Activated CD4-positive, alpha-beta T cell treated with anti-CD3 and anti-CD28 coated beads, Interleukin-2, amount 50 U/mL, for 48 hours (primary cell): ENCODE data around the gene TUBB3.
"Not testable (repeated sequence)": the region's sequence is repeated elsewhere in the genome, so short reads cannot be mapped to it uniquely, and the experiment has no call there.

Experiments used
- DNase-seq, 2 experiments: peaks; one replicate each; pipeline ENCODE4 v3.0.0-alpha.2; 2020

The TUBB3 gene

DNA sequence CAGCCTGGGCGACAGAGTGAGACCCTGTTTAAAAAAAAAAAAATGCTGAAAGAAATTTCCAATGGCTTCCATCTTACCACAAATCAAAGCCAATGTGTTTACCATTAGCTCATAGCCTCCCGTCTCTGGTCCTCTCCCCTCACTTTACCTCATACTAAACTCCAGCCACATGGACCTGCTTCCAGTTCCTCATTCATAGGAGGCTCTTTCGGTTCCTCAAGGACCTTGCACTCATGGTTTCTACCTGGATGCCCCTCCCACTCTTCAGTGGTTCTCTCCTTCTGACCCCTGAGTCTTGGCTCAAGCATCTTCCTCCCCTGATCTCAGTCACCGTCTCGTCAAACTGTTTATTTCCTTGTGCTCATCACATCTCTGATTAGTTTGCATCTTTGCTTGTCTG, 21.6 kb downstream of the TUBB3 start:
- DNase-seq: no peak

DNA sequence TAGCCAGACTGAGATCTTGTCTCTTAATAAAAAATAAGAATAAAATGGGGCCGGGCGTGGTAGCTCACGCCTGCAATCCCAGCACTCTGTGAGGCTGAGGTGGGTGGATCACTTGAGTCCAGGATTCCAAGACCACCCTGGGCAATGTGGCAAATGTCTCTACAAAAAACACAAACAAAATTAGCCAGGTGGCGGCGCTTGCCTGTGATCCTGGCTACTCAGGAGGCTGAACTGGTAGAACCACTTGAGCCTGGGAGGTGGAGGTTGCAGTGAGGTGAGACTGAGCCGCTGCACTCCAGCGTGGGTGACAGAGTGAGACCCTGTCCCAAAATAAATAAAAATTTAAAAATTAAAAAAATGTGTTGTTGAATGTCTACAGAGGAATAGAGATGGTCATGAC, 22.5 kb downstream of the TUBB3 start:
- DNase-seq: no peak

DNA sequence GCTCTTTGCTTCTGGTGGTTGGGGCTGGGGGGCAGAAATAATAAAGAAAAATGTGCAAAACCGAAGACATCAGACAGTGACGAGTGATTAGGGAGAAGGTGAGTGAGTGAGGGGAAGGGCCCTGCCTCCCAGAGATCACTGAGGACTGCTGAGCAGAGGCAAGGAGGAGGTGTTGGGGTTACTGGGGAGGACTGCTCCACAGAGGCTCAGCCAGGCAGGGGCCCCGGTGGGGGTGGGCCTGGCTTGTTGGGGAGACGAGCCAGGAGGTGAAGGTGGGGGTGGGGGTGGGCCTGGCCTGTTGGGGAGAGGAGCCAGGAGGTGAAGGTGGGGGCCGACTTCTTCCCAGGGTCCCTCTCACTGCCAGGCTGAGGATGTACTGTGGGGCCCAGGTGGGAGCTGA, 23.4 kb downstream of the TUBB3 start:
- no peak for DNase-seq

DNA sequence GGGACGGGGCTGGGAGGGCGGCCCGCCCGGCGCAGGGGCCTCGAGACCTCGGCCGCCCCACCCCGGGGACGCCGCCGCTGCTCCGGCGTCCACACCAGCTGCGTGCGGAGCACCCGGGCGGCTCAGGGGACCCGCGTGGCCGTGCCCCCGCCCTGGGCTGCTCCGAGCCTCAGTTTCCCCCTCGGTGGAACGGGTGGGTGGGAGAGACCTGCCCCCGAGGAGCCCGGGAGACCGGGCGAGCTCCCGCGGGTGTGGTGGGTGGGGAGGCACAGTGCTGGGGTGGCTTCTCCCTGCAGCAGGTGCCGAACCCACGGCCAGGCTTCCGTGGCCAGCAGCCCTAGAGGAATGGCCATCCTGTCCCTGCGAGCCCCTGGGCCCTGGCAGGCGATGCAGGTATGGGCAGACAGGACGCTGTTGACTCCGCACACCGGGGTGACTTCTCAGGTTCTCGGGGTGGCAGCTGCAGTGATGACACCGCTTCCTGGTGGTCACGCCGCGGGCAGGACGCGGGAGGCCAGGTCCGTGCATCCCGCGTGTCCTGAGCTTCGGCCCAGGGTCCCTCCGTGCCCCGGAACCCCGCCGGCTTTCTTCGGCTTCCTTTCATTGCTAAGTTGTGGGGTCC, 26.1 kb downstream of the TUBB3 start:
- no peak for DNase-seq

DNA sequence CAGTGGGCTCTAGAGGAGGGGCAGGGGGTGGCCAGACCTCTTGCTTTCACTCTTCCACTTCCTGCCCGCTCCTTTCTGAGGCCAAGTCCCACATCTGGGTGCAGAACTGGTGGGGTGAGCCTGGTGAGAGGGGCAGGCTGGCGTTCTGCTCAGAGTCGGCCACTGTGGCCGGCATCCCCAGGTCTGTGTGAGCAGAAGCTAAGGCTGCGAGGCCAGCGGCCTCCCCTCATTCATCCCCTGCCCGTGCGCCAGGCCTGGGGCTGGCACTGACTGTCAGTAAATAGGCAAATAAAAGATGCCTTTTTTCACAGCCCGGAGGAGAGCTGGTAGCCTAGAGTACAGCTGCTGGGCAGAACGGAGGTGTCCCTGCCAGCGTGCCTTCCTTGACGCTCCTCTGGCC, 26.6 kb downstream of the TUBB3 start:
- no peak for DNase-seq

DNA sequence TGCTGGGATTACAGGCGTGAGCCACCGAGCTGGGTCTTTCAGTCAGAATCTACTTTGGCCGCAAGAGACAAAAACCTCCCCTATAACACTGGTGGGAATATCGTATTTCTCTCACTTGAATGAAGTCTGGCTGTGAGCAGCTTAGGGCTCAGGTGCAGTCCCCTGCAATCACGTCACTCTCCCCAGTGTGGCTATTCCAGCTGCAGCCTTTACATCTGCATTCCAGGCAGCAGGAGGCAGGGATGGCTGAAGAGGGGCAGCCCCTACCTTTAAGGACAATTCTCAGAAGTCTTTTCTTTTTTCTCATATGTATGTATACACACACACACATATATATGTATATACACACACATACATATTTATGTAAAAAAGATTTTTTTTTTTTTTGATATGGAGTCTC, 28.4 kb downstream of the TUBB3 start:
- no peak for DNase-seq

DNA sequence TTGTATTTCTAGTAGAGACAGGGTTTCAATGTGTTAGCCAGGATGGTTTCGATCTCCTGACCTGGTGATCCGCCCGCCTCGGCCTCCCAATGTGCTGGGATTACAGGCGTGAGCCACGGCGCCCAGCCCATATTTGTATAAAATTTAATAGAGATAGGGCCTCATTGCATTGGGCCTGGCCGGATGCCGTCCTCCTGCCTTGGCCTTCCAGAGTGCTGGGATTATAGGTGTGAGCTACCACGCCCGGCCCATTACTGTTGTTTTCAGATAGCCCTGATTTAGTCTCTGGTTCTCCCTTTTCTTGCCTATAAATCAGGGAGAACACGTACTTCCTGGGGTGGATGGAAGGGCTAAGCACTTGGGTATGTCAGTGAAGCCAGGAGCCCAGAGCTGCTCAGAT, 28.9 kb downstream of the TUBB3 start:
- no peak for DNase-seq

DNA sequence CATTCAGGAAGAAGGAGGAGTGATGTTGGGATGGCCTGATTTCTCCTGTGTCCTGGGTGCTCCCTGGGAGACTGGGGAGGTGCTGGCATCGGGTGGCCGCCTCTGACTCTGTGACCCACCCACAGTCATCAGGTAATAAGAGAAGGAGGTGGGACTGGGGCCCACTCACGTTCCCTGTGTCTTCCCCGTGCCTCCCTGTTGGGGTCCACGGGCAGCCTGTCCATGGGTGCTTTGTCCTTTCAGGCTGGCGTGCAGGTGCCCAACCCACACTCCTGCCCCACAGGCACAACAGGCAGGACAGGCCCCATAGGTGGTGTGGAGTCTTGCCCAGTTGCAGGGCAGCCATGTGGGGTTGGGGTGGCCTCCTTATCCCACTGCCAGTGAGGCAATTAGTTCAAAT, 29.4 kb downstream of the TUBB3 start:
- no peak for DNase-seq

DNA sequence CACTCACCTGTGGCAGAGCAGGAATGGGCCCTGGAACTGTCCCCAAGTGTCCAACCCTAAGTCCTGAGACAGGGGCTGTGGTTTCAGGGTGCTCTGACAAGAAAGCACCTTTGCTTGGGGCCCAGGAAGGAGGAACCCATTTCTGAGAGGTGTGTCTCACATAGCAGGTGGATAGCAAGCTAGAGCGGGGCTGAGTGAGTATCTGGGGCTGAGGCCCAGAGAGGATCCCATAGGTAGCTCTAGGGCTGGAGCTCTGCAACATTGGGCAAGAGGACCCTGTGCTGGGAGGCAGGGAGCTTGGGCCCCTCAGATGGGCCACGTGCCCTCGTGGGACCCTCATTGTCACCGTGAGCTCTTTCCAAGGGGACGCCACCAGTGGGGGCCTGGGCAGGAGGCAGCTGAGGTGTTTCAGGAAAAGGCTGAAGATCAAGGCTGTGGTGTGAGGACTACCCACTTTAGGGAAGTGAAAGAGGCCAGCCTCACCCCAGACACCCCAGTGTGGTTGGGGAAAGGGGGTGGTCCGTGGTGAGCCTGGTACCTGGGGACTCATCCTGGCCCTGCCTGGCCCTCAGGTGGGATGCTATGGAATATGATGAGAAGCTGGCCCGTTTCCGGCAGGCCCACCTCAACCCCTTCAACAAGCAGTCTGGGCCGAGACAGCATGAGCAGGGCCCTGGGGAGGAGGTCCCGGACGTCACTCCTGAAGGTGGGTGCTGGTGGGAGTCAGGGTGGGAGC, 30.7 kb downstream of the TUBB3 start:
- no peak for DNase-seq

DNA sequence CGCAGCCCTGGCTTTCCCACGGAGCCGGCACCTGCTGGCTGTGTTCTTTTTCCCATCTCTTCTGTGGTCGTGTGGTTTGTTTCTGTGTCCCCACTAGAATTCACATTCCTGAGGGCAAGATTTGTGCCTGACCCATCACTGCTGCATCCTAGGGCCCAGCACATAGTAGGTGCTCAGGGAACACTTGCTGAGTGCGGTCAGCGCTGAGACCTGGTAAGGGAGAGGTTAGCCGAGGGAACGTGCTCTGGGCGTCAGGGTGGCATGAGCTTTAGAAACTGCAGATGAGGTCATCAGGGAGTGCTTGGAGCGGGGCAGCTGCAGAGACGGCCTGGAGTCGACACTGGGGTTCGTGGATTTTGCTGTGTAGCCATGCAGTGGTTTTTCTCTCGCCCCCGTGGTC, 31.3 kb downstream of the TUBB3 start:
- no peak for DNase-seq

DNA sequence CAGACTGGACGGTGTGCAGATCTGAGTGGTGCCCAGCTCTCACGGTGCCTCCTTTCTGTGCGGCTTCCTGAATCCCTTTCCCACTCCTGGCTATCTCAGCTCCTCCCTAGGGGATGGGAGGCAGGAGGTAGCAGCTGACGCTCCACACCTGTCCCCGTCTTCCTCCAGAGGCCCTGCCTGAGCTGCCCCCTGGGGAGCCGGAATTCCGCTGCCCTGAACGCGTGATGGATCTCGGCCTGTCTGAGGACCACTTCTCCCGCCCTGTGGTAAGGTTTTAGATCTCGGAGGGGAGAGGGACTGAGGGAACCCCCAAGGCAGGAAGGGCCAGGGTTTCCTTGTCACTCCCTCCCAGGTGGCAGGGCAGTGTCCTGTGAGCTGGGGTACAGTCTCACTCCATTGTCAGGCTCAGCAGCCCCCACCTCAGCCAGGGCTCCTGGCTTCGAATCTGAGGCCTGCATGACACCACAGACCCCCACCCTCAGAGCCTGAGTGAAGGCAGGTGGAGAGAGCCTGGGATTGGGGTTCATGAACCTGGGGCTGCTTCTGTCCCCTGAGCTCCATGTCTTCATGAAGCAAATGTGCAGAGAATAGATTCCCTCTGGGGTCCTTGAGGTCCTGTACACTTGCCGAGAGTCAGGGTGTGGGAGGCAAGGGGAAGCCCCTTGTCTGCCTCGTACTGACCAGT, 32.0 kb downstream of the TUBB3 start:
- no peak for DNase-seq

DNA sequence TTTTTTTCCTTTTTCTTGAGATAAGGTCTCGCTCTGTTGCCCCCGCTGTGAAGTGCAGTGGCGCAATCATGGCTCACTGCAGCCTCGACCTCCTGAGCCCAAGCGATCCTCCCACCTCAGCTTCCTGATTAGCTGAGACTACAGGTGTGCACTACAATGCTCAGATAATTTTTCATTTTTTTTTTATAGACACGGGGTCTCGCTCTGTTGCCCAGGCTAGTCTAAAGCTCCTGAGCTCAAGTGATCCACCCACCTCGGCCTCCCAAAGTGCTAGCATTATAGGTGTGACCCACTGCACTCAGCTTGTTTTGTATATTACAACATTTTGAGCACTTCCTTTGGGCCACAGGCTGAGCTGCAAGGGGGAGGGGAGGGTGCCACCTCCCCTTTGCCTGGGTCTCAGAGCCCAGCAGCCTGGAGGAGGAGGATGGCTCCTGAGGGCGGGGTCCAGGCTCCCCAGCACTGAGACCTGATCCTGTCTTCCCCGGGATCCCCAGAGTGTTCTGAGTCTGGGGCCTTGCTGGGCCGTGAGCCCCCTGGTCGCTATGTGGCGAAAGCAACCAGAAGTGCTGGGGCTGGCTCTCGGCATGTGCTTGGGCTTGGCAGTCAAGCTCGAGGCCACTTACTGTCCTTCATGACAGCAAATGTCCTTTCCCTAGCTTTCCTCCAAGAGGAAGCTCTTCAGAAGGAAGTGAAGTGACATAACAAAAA, 33.5 kb downstream of the TUBB3 start:
- DNase-seq: no peak

DNA sequence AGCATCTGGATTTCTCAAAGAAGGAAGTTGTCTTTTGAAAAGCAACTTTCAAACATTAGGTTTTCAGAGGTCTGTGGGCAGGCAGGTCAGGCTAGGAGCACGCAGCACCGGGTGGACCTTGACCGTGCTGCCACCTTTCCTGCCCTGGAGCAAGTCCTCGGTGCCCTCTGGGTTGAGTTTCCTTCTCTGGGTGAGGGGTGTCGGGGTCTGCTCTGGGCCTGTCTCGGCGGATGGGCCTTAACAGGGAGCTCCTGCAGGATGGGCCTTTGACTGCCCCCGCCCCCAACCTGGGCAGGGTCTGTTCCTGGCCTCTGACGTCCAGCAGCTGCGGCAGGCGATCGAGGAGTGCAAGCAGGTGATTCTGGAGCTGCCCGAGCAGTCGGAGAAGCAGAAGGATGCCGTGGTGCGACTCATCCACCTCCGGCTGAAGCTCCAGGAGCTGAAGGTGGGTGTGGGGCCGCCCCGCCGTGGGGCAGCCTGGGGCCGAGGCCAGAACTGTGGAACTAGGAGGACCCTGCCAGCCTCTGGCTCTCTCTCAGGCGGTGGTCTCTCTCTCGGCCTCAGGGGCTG, 34.2 kb downstream of the TUBB3 start:
- no peak for DNase-seq

DNA sequence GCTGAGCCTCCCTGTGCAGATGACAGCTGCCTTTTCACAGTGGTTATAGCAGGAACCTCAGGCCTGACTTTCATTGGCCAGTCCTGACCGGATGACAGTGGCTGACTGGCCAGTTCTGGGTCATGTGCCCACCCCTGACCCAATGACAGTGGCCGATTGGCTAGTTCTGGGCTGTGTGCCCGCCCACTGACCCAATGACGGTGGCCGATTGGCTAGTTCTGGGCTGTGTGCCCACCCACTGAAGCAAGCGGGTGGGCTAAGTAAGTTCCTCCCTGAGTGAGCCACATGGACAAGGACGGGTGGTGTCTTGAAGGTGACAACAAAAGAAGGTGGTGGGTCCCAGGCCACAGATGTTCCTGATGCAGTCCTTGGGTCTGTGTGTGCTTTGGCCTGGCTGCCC, 34.9 kb downstream of the TUBB3 start:
- no peak for DNase-seq

DNA sequence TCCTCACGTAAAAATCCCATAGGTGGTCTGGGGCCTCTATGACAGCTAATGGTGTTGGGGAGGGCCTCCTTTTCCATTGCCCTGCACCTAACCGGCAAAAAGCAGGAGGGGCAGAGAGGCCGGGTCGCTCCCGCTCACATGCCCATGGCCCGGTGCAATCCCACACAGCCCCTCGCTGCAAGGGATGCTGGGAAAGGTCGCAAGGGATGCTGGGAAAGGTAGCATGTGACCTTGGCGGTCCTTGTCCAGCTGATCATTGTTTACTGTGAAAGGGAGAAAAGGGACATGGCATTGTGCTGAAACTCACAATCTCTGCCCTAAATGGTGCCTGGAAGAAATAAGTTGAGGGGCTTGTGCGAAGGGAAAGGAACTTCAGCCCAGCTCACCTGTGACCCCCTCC, 35.5 kb downstream of the TUBB3 start:
- no peak for DNase-seq

DNA sequence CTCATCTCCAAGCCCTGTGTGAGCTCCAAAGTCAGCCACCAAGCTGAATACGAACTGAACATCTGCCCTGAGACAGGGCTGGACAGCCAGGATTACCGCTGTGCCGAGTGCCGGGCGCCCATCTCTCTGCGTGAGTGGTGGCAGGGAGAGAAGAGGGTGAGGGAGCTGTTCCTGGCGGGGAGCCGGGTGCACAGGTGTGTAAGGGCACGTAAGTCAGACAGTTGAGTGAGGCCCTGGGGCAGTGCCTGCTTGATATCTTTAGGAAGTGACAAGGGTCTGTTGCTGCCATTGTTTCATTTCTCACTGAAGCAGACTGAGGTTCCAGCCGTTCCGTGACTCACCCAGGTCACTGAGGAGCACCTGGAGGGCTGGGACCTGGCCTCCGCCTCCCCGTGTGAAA, 37.8 kb downstream of the TUBB3 start:
- no peak for DNase-seq

DNA sequence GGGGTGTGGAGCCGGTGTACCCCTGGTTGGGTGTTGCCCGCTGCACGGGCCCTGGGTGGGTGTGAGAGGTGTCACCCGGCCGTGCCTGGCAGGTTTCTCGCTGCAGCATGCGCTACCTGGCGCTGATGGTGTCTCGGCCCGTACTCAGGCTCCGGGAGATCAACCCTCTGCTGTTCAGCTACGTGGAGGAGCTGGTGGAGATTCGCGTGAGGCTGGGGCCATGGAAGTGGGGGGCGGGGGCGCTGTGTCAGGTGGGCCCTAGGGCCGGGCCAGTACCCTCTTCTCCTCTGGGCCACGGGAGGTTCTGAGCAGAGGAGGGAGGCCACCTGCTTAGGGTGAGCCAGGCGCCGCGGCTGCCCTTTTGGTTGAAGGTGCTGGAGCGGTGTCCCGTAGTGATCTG, 38.8 kb downstream of the TUBB3 start:
- DNase-seq: no peak

DNA sequence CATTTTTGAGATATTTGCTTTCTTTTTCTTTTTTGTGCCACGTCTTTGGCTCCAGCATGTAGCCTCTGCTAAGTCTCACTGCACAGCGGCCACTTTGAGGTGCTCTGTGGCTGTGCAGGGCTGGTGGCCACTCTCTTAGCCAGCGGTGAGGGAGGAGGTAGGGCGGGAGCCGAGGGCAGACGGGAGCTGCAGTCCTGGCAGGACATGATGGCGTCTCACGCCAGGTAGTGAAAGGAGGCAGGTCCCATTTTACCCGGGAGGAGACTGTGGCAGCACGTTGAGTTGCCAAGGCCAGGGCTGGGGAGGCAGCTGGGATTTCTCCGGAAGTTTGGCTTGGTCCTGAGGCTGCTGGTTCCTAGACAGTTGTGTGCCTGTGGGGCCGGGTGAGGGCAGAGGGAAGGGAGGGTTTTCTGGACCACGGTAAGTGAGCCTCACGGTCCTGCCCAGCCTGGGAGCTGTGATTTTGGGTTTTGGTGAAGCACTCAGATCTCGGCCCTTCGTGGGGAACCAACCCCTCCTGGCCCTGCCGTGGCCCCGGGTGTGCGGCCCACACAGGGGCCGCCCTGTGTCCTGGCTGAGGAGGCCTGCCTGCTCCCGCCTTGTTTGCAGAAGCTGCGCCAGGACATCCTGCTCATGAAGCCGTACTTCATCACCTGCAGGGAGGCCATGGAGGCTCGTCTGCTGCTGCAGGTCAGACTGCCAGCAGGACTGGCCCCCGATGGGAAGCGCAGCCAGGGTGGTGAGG, 39.8 kb downstream of the TUBB3 start:
- DNase-seq: no peak

DNA sequence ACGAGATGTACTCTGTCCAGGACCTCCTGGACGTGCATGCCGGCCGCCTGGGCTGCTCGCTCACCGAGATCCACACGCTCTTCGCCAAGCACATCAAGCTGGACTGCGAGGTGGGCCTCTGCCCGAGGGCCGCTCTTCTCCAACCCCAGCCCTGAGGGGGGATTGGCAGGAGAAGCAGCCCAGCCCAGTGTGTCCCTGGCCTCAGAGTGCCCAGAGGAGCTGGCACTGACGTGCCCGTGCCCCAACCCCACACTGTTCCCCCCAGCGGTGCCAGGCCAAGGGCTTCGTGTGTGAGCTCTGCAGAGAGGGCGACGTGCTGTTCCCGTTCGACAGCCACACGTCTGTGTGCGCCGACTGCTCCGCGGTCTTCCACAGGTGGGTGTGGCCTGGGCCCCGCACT, 41.1 kb downstream of the TUBB3 start:
- DNase-seq: no peak

DNA sequence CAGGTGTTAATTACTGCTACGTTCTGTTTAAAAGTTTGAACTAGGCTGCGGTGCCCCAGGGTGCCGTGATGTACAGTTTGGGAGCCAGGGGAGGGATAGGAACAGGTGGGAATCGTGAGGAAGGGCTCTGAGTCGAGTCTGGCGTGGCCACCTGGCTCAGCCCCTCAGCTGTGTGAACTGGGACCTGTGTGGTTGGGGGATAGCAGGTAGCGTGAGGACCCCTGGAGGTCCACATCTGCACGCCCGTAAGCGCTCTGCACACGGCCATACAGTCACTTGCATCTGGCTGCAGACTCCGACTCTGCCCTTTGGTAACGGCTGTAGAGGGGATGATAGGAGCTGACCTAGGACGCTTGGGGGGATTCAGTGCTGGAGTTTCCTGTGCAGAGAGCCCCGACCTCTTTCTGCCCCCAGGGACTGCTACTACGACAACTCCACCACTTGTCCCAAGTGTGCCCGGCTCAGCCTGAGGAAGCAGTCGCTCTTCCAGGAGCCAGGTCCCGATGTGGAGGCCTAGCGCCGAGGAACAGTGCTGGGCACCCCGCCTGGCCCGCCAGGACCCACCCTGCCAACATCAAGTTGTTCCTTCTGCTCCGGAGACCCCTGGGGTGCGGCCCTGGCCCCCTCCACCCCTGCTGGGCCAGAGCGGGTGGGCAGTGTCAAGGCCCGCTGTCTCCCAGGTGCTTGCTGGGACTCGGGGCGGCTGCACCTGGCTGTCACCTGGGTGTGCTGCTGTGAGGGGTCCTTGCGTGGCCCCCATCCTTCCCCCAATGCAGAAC, 42.5 kb downstream of the TUBB3 start:
- DNase-seq: no peak

DNA sequence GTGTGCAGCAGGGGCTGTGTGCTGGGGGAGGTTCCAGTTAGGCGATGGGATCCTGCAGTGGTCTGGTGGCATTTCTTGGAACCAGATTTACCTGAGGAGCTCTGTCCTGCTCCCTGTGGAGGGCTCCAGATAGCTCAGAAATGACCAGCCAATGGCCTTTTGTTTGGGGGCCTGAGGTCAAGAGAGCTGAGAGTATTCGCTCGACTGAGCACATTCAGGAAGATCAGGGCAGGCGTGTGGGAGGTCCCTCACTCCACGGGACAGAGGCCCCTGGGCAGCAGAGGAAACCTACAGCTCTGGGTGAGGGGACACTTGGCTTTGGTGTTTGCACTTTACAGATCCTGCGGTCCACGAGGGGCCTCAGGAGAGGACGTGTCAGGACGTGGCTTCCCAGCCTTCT, 43.6 kb downstream of the TUBB3 start:
- no peak for DNase-seq

DNA sequence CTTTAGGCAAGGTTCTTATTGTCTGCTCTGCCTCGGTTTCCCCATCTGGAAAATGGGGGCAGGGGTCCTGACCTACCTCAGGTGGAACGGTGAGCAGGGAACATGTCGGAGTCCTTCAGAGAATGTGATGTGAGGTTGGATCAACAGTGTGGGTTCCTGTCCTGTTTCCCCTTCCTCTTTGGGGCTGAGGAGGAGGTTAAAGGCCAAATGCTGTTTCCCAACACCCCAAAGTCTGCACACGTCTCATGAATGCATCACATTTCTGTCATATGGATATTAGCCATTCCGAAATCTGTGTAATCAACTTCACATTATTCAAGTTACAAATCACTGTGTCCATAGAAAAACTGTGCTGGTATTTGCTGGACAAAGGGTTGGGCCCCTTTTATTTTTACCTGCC, 44.3 kb downstream of the TUBB3 start:
- not testable (repeated sequence) for DNase-seq
